ENCODE measurements around the gene KCNK4. TPM values are rescaled to one million over a fixed set of nuclear protein-coding genes. Genes with fewer than 3 reads are reported as not detected.

The KCNK4 gene
- total and polyA plus RNA-seq, 2 of the 13 experiments (the other 11 are each of a cell fraction or from before 2014, with no cell fraction given) = not detected

DNA sequence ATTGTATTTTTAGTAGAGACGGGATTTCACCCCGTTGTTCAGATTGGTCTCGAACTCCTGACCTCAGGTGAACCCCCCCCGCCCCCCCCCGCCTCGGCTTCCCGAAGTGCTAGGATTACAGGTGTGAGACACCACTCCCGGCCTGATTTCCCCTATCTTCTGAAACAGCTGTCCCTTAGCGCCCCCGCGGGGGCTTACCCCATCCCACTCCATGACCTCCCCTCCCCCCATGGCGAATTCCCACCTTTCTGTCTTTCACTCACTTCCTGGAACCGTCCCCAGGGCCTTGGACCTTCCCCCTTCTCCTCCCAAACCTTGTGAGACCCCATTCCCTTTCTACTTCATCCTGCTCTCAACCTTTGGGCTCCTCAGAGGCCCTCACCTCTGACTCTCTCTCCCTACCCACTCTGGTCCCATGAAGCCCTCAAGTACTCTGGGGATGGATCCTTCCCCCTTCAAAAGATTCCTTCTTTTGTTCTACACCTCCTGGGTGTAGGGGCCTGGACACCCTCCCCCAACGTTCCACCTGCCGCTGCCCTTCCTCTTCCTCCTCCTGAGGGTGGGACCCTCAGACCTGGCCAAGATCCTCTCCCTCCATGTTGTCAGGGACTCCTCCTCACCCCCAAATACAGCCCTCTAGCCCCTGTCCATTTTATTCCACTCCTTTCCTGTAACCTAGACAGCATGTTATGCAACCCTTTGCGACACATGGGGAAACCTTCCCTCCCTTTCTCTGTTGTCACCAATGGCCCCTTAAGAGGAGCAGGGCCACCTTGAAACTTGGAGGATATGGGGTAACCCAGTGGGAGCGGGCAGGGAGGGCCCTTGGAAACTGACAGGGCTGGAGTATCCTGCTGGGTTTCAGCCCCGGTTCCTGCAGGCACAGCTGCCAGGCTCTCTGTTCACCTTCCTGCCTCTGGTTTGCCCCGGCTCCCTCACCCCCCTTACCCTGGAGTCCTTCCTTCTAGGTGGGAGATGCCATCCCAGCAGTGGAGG, 28.0 kb downstream of the KCNK4 start:
- 29% methylated on average over 19 of the region's 19 CpGs for WGBS (ENCODE audit: low lambda C conversion rate)
- CTCF ChIA-PET (ENCODE audit: low intra/inter-chr PET ratio, low total read pairs) = no interaction called here
- TF ChIP-seq ZEB1 (IDR thresholded peaks at IDR 0.05; ENCODE audit: insufficient replicate concordance, low read depth) (peak; percentile 37), CEBPB (IDR thresholded peaks at IDR 0.05; ENCODE audit: borderline replicate concordance, low read depth, low read length) (peak; percentile 83), ZBTB7B (CRISPR knock-in tag; IDR thresholded peaks at IDR 0.05) (no peak), ZFX (CRISPR knock-in tag; IDR thresholded peaks at IDR 0.05; ENCODE audit: low read depth) (peak; percentile 27; the same call in 1 of the 2 replicates), NRL (CRISPR knock-in tag; IDR thresholded peaks at IDR 0.05; ENCODE audit: borderline replicate concordance) (no peak), RFX1 (IDR thresholded peaks at IDR 0.05) (no peak), ZNF747 (CRISPR knock-in tag; IDR thresholded peaks at IDR 0.05; ENCODE audit: borderline replicate concordance) (no peak), CEBPG (CRISPR knock-in tag; IDR thresholded peaks at IDR 0.05) (peak; percentile 69), ZNF605 (CRISPR knock-in tag; IDR thresholded peaks at IDR 0.05) (0 out of 2 replicates have a peak, but pooled peaks have one; percentile 8), ZNF850 (CRISPR knock-in tag; conservative IDR thresholded peaks at IDR 0.05) (peak; percentile 63; the same call in 1 of the 2 replicates)
- TF ChIP-seq, protein P1, sequence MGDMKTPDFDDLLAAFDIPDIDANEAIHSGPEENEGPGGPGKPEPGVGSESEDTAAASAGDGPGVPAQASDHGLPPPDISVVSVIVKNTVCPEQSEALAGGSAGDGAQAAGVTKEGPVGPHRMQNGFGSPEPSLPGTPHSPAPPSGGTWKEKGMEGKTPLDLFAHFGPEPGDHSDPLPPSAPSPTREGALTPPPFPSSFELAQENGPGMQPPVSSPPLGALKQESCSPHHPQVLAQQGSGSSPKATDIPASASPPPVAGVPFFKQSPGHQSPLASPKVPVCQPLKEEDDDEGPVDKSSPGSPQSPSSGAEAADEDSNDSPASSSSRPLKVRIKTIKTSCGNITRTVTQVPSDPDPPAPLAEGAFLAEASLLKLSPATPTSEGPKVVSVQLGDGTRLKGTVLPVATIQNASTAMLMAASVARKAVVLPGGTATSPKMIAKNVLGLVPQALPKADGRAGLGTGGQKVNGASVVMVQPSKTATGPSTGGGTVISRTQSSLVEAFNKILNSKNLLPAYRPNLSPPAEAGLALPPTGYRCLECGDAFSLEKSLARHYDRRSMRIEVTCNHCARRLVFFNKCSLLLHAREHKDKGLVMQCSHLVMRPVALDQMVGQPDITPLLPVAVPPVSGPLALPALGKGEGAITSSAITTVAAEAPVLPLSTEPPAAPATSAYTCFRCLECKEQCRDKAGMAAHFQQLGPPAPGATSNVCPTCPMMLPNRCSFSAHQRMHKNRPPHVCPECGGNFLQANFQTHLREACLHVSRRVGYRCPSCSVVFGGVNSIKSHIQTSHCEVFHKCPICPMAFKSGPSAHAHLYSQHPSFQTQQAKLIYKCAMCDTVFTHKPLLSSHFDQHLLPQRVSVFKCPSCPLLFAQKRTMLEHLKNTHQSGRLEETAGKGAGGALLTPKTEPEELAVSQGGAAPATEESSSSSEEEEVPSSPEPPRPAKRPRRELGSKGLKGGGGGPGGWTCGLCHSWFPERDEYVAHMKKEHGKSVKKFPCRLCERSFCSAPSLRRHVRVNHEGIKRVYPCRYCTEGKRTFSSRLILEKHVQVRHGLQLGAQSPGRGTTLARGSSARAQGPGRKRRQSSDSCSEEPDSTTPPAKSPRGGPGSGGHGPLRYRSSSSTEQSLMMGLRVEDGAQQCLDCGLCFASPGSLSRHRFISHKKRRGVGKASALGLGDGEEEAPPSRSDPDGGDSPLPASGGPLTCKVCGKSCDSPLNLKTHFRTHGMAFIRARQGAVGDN (CRISPR knock-in tag; IDR thresholded peaks at IDR 0.05) = peak; percentile 31; the same call in 1 of the 2 replicates
- TF ChIP-seq, protein P2, sequence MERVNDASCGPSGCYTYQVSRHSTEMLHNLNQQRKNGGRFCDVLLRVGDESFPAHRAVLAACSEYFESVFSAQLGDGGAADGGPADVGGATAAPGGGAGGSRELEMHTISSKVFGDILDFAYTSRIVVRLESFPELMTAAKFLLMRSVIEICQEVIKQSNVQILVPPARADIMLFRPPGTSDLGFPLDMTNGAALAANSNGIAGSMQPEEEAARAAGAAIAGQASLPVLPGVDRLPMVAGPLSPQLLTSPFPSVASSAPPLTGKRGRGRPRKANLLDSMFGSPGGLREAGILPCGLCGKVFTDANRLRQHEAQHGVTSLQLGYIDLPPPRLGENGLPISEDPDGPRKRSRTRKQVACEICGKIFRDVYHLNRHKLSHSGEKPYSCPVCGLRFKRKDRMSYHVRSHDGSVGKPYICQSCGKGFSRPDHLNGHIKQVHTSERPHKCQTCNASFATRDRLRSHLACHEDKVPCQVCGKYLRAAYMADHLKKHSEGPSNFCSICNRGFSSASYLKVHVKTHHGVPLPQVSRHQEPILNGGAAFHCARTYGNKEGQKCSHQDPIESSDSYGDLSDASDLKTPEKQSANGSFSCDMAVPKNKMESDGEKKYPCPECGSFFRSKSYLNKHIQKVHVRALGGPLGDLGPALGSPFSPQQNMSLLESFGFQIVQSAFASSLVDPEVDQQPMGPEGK (CRISPR knock-in tag; IDR thresholded peaks at IDR 0.05) = peak; percentile 55
- TF ChIP-seq, protein P3, sequence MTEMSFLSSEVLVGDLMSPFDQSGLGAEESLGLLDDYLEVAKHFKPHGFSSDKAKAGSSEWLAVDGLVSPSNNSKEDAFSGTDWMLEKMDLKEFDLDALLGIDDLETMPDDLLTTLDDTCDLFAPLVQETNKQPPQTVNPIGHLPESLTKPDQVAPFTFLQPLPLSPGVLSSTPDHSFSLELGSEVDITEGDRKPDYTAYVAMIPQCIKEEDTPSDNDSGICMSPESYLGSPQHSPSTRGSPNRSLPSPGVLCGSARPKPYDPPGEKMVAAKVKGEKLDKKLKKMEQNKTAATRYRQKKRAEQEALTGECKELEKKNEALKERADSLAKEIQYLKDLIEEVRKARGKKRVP (CRISPR knock-in tag; IDR thresholded peaks at IDR 0.05) = 0 out of 4 replicates have a peak, but pooled peaks of 1 of the 2 experiments have one; percentile 1
- TF ChIP-seq, protein P4, sequence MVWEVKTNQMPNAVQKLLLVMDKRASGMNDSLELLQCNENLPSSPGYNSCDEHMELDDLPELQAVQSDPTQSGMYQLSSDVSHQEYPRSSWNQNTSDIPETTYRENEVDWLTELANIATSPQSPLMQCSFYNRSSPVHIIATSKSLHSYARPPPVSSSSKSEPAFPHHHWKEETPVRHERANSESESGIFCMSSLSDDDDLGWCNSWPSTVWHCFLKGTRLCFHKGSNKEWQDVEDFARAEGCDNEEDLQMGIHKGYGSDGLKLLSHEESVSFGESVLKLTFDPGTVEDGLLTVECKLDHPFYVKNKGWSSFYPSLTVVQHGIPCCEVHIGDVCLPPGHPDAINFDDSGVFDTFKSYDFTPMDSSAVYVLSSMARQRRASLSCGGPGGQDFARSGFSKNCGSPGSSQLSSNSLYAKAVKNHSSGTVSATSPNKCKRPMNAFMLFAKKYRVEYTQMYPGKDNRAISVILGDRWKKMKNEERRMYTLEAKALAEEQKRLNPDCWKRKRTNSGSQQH (CRISPR knock-in tag; IDR thresholded peaks at IDR 0.05; ENCODE audit: low read depth) = no peak

More for the DNA sequence above, 28.0 kb downstream of the KCNK4 start:
- Histone ChIP-seq H3K9ac (ENCODE audit: insufficient read depth, low read depth, low read length) (peak overlapping the region; percentile 94), H3K79me2 (ENCODE audit: insufficient read depth, low read length) (peaks cover 15% of the 10 kb centered on the region), H3K27me3 (ENCODE audit: control insufficient read depth in 1 of 2, insufficient read depth in 2 of 2, low read length in 2 of 2) (no peaks in the 10 kb centered on the region; a peak in 1 of 5 replicates), H3K36me3 (replicated peaks in 1 of 2; ENCODE audit: control insufficient read depth in 1 of 2, insufficient read depth in 2 of 2, low read length in 2 of 2) (peaks cover 1 to 33% of the 10 kb centered on the region in 2 experiments; a peak in 3 of 5 replicates), H3K4me2 (ENCODE audit: low read depth, low read length) (peak overlapping the region; percentile 99), H3K9me3 (ENCODE audit: low read length) (no peaks in the 10 kb centered on the region), H3K27ac (ENCODE audit: extremely low read length, insufficient read depth, low read length) (peak overlapping the region; percentile 98), H3K4me1 (ENCODE audit: insufficient read depth, low read length) (peaks cover 22% of the 10 kb centered on the region), H4K20me1 (ENCODE audit: insufficient read depth, low read length) (no peaks in the 10 kb centered on the region), H3K4me3 (replicated peaks in 1 of 3; ENCODE audit: insufficient read depth in 1 of 3, low read depth in 2 of 3, low read length in 3 of 3) (peak overlapping the region; percentile 97 to 99 (median 99)), H2AFZ (ENCODE audit: low read length) (no peak overlapping the region)
- intact Hi-C loops (cut with micrococcal nuclease; ENCODE audit: unreplicated experiment) (no loop called here), in situ Hi-C loops (cut with HindIII; ENCODE audit: extremely low pct_ligation_motif_present, low pct_unique_long_range_greater_than_20kb) (no loop called here)
- ATAC-seq (no peak), FAIRE-seq (no peak), DNase-seq (ENCODE audit: low spot score) (no peak)
- BruUV-seq (replicated peaks) = TSS peak; percentile 45
- POLR2A ChIA-PET = interaction anchor here (0.9 to 4.5 kb wide), 7 partner anchors 13 to 133 kb away, joined by 3 to 103 read pairs (median 33); partner anchors contain the start of genes ESRRA and STIP1

Data from HepG2 (cell line).